ENCODE measurements around the gene PAWR.
"Not testable (repeated sequence)": the region's sequence is repeated elsewhere in the genome, so short reads cannot be mapped to it uniquely, and the experiment has no call there.

Gene PAWR

DNA sequence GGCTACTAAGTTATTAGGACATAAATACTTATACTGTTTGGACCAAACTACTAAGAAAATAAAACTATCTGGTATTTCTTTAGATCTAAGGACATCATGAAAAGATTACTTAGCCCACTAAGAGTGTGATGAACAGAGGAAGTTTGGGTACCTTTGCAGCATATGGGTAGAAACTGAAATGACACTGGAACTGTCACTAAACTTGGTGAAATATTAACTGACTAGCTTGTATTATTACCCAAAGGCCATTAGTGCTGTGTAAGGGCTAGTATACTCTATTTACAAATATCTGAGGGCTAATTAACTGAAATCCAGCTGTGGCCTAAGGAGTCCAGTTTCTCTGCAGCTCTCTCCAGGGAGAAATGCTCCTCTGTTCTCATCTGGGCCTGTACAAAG lies 45.5 kb downstream of the PAWR start:
- no peak for DNase-seq

DNA sequence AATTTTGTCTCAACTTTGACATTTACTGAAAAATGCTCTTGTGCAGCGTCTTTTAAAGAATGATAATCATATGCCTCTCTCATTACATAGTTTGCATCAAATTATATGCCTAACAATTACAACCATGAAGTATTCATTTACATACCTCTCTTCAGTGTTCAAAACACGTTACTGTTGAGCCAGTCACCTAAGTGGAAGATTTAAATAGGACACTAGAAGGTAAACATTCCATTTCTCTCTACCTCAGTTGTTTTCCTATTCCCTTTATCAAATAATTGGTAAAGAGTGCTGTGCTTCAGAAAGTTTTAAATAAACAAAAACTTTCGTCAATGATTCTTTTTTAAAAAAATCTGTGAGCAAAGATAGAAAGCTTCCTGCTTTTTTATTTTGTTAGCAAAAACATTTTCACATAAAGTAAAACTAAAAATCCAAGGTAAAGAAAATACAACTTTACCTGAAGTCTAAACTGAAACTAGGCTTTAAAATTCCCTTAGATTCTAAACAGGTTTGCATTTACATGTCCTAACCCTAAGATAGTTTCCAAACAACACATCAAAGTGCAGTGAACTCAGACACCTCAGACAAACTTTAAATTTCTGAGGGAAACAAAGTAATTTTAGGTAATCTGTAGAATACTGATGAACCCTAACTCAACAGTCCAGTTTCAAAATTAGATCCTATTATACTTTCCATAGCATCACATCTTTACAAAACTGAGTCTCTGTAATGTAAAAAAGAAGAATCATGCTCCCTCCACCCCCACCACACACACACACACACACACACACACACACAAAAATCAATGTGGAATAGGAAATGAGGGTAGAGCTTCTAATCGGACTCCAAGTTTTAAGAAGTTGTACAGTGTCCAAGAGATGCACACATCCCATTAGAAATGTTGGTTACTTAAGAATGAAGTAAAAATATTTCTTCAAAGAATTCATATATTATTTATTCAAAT lies 46.2 kb downstream of the PAWR start:
- no peak for DNase-seq

DNA sequence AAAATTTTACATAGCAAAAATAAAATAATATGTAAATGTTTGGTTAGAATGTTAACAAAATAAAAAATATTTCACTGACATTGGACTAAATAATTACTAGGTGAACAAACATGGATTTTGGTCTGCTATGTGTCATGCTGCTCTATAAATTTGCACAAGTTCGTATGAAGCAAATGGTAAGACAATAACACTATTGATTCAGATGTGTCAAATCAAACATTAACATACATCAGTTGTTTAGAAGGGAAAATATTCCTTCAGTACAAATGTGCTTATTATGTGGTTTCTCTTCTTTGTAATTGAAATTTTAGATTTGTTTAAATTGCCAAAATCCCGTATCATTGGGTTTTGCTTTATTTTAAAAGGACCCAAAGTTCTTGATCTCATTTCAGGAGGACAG lies 46.9 kb downstream of the PAWR start:
- DNase-seq: no peak

DNA sequence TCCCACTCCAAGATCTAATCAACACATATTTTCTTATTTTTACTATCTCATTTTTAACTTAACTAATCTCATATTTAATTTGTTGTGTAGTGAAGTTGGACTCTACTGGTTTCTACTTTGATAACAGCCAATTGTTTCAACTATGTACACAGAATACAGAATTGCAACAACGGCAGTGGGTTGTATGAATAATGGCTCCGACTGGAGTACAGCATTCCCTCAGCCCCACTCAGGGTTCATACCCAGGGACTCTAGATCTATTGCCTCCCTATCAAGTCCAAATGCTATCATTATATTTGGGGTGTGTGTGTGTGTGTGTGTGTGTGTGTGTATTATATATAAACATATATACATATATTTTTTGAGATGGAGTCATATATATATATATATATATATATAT lies 52.3 kb downstream of the PAWR start:
- DNase-seq: no peak

DNA sequence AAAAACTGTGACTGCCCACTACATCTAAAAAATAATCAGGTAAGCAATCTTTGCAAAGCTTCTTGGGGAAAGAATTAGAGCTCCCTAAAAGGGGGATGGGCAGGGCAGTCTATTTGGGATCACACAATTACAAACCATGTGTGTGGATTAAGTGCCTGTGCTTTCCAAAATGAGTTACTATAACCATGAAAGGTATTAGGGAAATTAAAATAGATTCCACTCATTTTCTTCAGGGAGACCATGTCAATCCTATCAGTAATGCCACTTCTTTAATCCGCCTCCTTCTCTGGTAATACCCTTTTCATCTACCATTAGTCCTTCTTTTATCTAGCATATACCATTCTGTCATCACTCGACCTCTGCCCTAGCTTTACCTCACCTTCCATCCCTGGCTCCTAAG lies 53.7 kb downstream of the PAWR start:
- DNase-seq: no peak

DNA sequence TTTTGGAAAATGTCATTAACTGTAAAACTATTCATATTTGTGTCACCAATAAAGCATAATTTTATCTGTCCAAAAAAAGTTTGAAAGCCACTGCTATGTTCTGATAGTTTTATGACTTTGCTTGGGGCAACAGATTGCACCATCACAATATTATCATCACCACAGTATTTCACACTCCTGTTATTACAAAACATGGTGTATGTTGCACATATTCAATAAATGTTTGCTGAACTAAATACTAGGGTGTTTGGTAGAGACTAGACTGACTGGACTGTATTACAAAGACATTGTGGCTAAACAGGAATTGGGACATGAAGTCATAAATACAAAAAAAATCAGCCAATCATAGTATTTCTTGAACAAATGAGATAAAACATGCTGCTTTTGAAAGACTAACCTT lies 55.1 kb downstream of the PAWR start:
- DNase-seq: no peak

DNA sequence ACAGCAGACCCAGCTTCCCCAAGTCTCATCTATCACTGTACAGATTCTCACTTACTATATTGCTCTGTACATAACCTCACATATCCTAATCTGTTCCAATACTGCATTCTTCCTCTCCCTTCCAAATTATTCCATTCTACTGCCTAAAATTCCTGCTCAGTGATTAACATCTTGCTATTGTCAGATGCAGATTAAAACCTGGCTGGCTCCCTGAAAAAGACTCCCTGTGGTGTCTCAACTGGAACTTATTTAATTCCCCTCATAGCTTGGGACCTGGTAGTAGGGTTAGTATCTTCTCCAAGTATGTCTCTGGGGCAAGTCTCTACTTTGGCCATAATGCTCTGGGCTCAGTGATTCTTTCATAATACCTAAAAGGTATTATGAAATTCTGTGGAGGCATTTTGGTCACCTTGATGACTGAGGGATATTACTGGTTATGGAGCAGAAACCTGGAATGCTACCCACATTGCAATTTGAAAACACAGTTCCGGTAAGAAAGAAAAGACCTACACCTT lies 55.8 kb downstream of the PAWR start:
- DNase-seq: no peak

DNA sequence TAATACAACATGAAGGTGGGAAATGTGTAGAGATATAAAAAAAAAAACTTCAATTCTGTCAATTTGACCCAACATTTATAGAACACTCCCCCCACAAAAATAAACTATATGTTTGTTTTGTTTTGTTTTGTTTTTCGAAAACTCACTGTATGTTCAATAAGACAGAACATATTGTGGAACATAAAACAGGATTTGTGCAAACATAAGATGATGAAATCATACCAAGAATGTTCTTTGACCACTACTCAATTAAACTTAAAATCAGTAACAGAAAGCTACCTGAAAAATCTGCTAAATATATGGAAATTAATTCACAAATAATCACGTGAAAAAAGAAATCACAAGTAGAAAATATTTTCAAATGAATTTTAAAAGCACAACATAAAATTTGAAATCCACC lies 61.2 kb downstream of the PAWR start:
- DNase-seq: no peak

DNA sequence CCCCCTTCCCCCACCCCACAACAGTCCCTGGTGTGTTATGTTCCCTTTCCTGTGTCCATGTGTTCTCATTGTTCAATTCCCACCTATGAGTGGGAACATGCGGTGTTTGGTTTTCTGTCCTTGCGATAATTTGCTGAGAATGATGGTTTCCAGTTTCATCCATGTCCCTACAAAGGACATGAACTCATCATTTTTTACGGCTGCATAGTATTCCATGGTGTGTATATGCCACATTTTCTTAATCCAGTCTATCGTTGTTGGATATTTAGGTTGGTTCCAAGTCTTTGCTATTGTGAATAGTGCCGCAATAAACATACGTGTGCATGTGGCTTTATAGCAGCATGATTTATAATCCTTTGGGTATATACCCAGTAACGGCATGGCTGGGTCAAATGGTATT lies 64.0 kb downstream of the PAWR start:
- not testable (repeated sequence) for DNase-seq

DNA sequence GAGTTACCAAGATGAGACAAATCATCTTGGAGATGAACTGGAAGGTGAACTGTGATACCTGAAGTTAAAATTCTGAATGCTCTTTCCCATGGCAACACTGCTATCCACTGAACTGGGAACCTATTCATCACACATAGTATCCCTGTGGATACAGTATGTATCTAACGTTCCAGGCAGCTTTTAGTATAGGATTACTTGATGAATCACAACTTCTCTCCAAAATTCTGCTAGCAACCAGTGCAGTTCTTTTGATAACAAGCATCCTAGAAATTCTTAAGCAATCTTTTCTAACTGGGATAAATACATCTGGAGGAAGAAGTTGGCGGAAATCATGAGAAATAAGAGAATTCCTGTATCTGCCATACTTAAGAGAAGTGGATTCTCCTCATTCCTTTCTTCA lies 66.4 kb downstream of the PAWR start:
- no peak for DNase-seq

DNA sequence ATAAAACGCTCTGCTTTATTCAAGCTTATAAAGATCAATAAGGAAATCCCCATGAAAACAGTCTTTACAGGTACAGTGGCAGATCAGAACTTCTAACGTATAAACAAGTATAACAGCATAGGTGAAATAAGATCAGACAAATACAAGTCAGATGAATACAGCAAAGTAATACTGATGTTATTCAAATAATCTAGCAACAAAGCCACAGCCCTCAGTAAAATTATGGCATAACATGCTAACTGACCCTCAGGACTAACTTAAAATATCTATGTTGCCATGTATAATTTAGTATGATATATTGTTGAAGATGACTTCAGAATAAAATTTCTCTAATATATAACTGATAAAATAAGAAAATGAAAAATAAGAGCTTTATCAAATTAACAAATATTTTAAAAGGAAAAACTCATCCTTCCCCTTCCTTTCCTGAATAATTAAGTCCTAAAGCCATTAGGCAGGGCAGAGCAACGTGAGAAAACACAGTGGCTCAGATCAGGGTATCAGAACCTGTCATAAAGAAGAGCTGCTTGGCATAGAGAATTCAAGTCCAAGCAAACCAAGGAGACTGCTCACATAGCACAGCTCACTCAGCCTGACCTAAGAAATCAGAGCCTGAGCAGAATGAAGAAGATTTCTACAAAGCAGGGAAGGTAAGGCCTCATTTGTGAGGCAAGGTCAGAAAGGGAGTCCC lies 70.7 kb downstream of the PAWR start:
- DNase-seq: no peak

DNA sequence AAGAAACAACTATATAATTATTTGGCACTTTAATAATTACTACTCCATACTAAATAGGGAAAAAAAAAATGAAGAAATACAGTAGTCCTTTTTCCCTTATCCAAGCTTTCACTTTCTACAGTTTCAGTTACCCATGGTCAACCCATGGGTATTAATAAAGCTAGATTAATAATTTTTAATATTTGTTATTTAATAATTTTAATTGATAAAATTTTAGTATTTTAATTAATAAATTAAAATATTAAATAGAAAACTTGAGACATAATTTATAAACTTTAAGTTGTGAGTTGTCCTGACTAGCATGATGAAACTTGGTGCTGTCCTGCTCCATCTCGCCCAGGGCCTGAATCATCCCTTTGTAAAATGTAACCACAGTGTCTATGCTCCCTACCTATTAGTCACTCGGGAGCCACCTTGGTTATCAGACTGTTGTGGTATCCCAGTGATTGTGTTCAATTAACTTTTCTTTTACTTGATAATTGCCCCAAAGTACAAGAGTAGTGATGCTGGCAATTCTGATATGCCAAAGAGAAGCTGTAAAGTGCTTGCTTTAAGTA lies 71.8 kb downstream of the PAWR start:
- no peak for DNase-seq

DNA sequence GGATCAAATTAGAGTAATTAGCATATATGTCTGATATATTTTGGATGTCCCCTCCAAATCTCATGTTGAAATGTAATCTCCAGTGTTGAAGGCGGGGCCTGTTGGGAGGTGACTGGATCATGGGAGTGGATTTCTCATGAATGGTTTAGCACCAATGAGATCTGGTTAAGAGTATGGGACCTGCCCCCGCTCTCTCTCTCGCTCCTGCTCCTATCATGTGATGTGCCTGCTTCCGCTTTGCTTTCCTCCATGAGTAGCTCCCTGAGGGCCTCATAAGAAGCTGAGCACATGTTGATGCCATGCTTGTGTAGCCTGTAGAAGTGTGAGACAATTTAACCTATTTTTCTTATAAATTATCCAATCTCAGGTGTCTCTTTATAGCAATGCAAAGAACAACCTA lies 73.1 kb downstream of the PAWR start:
- DNase-seq: no peak

DNA sequence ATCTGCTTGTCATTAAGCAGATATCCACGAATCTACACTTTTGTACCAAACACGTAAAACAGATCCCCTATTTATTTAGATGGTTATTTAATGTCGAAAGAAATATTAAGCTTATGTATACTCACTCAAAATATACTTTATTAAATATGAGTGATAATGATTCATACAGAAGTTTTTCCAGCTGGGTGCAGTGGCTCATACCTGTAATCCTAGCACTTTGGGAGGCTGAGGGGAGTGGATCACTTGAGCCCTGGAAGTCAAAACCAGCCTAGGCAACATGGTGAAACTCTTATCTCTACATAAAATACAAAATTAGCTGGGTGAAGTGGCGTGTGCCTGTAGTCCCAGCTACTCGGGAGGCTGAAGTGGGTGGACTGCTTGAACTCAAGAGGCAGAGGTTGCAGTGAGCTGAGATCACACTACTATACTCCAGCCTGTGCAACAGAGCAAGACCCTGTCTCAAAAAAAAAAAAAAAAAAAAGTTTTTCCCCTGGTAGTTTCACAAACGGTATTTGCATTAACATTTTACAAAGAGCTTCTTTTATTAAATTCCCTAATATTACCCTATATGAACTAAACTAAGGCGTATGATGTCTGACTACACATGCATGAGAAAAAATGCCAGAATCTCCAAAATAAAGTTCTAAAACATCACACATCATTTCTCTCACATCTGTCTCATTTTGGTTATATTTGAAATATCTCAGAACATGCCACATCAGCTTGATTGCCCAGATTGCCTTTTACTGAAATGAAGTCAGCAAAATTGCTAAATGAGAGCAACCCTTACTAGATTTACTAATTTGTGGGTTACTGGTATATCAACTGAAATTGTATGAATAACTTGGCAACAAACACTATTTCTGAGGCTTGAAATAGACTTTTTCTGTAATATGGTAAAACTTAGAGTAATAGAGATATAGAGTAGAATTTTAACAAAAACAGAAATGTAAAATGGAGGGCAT lies 74.9 kb downstream of the PAWR start:
- no peak for DNase-seq

DNA sequence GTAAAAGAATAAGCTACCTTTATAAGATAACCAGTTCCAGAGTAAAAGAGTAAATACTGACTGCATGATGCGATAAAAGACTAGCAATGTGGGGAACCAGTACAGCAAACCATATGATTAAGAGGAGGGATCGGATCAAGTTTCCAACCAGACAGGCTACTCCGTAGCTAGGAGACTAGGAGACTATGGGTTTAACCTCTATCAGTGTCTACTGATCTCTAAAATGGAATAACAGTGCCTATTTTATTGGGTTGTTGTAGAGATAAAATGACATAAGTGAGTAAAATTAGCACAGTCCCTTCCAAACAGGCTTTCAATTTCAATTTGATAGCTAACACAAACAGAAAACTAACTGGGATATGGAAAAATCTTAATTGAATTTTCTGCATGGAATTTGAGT lies 76.0 kb downstream of the PAWR start:
- DNase-seq: no peak

DNA sequence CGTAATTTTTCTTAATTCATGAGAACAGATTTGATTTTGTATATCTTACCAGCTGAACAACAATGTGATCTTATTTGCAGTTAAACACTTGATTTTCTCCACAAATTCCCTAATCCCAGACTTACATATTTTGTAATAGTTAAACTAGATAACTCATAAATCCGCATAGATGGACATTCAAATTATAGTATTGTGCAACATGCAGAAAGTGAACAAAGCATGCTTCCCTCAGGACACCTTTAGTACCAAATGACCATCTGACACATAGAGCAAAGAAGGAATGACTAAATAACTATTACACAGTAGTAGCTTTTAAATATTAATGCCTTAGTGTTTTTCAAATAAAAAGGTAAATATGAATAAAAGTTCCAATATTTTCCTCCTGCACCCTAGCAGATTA lies 88.9 kb downstream of the PAWR start:
- DNase-seq: no peak

DNA sequence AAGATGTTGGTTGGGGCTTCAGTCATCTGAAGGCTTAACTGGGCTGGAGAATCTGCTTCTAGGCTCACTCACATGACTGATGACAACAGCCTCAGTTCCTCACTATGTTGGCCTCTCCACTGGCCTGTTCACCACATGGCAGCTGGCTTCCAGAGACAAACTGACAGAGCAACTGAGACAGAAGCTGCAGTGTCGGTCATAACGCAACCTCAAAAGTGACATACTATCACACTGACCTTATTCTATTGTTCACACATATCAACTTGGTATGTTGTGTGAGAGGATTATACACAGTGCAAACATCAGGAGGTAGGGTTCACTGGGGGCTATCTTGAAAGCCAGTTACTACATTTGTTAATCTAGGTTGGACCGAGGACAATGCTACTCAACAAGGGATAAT lies 92.9 kb downstream of the PAWR start:
- no peak for DNase-seq

DNA sequence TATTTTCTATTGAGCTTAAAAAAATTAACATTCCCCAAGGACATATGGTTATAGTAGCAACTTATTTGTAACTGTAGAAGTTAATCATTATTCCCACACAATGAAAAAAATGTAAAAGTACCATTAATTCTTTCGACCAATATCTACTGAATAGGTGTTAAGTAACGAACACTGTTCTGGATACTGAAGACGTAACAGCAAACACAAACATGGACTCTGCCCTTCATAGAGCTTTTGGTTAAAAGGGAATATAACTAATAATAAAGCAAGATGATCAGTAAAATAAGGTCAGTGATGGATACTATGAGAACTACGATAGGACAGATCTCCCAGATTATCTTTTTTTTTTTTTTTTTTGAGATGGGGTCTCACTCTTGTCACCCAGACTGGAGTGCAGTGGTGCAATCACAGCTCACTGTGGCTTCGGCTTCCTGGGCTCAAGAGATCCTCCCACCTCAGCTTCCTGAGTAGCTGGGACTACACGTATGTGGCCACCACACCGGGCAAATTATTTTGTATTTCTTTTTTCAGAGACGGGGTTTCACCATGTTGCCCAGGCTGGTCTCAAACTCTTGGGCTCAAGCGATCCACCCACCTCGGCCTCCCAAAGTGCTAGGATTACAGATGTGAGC lies 93.9 kb downstream of the PAWR start:
- no peak for DNase-seq

DNA sequence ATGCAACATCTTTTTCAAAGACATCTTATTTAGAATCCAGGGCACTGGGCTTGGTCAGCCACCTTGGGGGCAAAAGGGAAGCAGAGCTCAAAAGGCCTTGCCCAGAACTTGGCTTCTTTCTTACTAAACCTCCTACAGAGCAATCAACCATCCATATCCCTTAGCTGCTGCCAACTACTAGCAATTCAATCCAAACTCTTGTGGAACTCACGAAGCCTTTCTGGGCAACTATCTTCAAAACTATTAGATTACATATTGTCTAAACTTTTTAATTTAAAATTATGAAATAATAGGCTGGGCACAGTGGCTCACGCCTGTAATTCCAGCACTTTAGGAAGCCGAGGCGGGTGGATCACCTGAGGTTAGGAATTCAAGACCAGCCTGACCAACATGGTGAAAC lies 95.5 kb downstream of the PAWR start:
- DNase-seq: no peak

DNA sequence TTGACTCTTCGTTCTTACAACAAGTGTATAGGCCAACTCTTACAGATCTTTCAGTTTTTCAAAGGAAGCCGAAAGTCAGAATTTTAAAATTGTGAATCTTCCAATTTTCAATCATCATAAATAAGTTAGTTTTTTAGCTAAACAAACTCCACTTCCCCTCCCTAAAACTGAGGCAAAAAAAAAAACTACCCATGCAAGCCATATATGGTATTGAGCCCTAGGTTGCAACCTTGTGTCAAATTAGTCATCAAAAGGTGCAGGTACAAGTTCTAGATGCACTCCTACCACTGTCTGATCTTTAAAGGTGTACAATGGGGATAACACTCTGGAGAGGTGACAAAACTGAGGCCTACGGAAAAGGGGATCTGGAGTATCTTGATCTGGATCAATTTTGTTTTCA lies 97.9 kb downstream of the PAWR start:
- DNase-seq: no peak

DNA sequence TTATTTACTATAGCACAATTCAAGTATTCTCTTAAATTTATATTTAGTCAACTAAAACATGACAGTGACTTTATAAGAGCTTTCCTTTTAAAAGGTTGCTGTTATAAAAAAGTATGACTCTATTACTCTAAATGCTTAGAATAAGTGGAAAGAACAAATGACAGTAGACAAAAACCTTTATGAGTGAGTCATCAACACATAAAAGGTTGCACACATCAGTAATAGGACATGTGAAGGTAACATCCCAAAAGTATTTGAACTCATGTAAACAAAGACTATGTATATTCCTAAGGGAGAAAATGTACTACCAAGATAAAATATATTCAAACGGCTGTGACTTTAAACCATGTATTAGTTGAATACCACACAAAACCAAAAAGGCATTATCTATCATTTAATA lies 98.8 kb downstream of the PAWR start:
- DNase-seq: no peak

DNA sequence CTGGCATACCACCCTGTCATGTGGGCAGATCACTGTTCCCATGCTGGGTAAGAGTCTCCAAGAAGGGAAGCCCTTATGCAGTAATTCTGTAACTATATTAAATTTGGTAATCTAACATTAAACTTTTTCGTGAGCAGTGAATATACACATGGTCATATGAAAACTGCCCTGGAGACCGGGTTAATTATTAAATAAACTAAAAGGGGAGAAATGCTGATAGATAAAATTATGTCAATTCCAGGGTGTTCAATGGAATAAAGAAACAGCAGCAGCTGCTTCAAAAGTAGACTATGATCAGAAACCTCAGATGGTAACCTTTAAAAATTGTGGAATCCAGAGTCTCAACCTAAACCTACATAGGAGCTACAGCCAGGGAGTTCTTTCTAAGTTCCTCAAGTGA lies 100.0 kb downstream of the PAWR start:
- DNase-seq: no peak
